SK-N-SH (cell line): Measurements from ENCODE around the gene PLSCR3. TPM values are rescaled to one million over a fixed set of nuclear protein-coding genes. Genes with fewer than 3 reads are reported as not detected.
A peak's percentile ranks its signal among the peaks of the same experiment; 100 is the strongest.

Experiments
- EP300 ChIP-seq, 2 experiments: IDR thresholded peaks; 2 replicates each; pipeline versions ENCODE4 v1.4.0 to v1.6.1; 2012; ENCODE audit warnings: borderline replicate concordance in 1 of 2, low read depth in 1 of 2, low read length in 1 of 2
- EZH2phosphoT487 ChIP-seq: fragments of 200-600 bp; sonication (generic); IDR thresholded peaks from 2 replicates; pipeline ENCODE4 v1.6.1; 2017; ENCODE audit warnings: low read depth, mixed run types, mild to moderate bottlenecking, antibody characterized with exemption, moderate library complexity, borderline replicate concordance
- FOSL2 ChIP-seq: IDR thresholded peaks from 2 replicates; pipeline ENCODE4 v1.4.0; 2012; ENCODE audit warnings: low read depth, mild to moderate bottlenecking, moderate library complexity, borderline replicate concordance
- FOXJ3 ChIP-seq: sonication (generic); formaldehyde crosslinking; IDR thresholded peaks from 2 replicates; pipeline ENCODE4 v1.5.1; 2020; ENCODE audit warnings: mild to moderate bottlenecking, missing genetic modification reagents
- GATA2 ChIP-seq: sonication (generic); formaldehyde crosslinking; IDR thresholded peaks from 2 replicates; pipeline ENCODE4 v1.5.0; 2020; ENCODE audit warnings: mild to moderate bottlenecking, missing genetic modification reagents
- MEF2A ChIP-seq: IDR thresholded peaks from 2 replicates; pipeline ENCODE4 v1.4.0; 2012; ENCODE audit warnings: low read depth, borderline replicate concordance
- NFIC ChIP-seq: IDR thresholded peaks from 2 replicates; pipeline ENCODE4 v1.4.0; 2012; ENCODE audit warnings: borderline replicate concordance
- RCOR1 ChIP-seq: fragments of 150-350 bp; IDR thresholded peaks from 2 replicates; pipeline ENCODE4 v1.6.1; 2017; ENCODE audit warnings: antibody characterized with exemption, low read length
- RXRA ChIP-seq: IDR thresholded peaks from 2 replicates; pipeline ENCODE4 v1.4.0; 2012; ENCODE audit warnings: low read depth, mild to moderate bottlenecking, borderline replicate concordance
- TCF12 ChIP-seq: IDR thresholded peaks from 2 replicates; pipeline ENCODE4 v1.4.0; 2012
- TEAD4 ChIP-seq: IDR thresholded peaks from 2 replicates; pipeline ENCODE4 v1.4.0; 2012; ENCODE audit warnings: mild to moderate bottlenecking, borderline replicate concordance; ENCODE audit not compliant: insufficient read depth
- YY1 ChIP-seq: IDR thresholded peaks from 2 replicates; pipeline ENCODE4 v1.4.0; 2012; ENCODE audit warnings: low read depth, mild to moderate bottlenecking
- polyA plus RNA-seq, 3 experiments: library from polyadenylated mRNA; depleted of rRNA; stranded (reverse); fragments of >200 nt; gene quantifications; 2 replicates each; pipeline ENCODE4 v1.2.3, GENCODE V29; 2012
- TF ChIP-seq, protein P1 (sequence below): IDR thresholded peaks from 2 replicates; pipeline ENCODE4 v1.4.0; 2012; ENCODE audit warnings: low read depth, borderline replicate concordance
- TF ChIP-seq, protein P2 (sequence below): fragments of 150-350 bp; IDR thresholded peaks from 2 replicates; pipeline ENCODE4 v1.6.1; 2017; ENCODE audit warnings: antibody characterized with exemption, low read length, low read depth, borderline replicate concordance
- TF ChIP-seq, protein P3 (sequence below): IDR thresholded peaks from 2 replicates; pipeline ENCODE4 v1.6.1; 2012; ENCODE audit warnings: mild to moderate bottlenecking, low read depth, low read length, moderate library complexity
- TF ChIP-seq, protein P4 (sequence below): IDR thresholded peaks from 2 replicates; pipeline ENCODE4 v1.4.0; 2012; ENCODE audit warnings: low read depth, borderline replicate concordance

Gene PLSCR3
- polyA plus RNA-seq, 1 of the 3 experiments (the other 2 are of a cell fraction) = 95.0 TPM

DNA sequence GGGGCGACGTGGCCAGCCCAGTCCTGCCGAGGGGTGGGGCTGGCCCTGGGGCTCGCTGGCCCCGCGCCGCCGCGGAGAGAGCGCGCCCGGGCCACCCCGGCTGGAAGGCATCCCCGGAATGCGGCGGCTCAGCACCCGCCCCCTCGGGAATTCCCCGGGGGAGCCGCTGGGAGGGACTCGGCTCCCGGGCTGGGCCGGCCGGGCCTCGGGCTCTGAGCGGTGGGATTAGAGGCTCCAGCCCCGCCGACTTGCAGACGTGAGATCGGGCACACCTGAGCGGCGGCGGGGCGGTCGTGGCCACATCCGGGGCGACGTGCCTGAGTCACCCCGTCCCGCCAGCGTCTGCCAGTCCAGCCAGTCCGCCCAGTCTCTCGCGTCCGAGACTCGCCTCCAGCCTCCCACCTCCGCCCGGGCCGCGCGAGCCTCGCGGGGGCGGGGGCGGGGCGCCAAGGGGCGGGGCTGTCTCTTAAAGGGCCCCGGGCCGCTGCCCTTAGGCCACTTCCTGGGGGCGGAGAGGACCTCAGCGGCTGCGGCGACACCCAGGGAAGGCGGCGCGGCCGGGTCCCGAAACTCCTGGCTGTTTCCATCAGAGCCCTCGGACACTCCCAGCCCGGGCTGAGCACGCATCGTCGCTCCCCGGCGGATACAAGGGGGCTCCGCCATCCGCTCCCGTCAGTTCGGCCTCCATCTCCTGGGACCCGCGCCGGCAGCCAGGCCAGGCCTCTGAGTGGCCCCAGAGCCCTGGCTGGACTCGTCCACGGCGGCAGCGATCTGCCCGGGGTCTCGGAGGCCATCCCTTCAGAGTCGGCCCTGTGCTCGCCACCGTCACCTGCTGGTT is 42.4 kb downstream of the PLSCR3 start, which contains the start of gene KCTD11 (continued):
- TF ChIP-seq, protein P1, sequence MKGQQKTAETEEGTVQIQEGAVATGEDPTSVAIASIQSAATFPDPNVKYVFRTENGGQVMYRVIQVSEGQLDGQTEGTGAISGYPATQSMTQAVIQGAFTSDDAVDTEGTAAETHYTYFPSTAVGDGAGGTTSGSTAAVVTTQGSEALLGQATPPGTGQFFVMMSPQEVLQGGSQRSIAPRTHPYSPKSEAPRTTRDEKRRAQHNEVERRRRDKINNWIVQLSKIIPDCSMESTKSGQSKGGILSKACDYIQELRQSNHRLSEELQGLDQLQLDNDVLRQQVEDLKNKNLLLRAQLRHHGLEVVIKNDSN = 0 out of 2 replicates have a peak, but pooled peaks have one; percentile 2
- TF ChIP-seq GATA2 (CRISPR knock-in tag) (no peak), MEF2A (no peak), EZH2phosphoT487 (no peak), TCF12 (peak; percentile 11; the same call in 1 of the 2 replicates), YY1 (0 out of 2 replicates have a peak, but pooled peaks have one; percentile 20), FOXJ3 (CRISPR knock-in tag) (no peak), TEAD4 (peak; percentile 97), FOSL2 (no peak), NFIC (no peak), RCOR1 (no peak), EP300 (IDR thresholded peaks at IDR 0.05; ENCODE audit: borderline replicate concordance in 1 of 2, low read depth in 1 of 2, low read length in 1 of 2) (peak in 1 of 2 experiments; percentile 14; a peak in 1 of 4 replicates), RXRA (peak; percentile 57; the same call in 1 of the 2 replicates)
- TF ChIP-seq, protein P2, sequence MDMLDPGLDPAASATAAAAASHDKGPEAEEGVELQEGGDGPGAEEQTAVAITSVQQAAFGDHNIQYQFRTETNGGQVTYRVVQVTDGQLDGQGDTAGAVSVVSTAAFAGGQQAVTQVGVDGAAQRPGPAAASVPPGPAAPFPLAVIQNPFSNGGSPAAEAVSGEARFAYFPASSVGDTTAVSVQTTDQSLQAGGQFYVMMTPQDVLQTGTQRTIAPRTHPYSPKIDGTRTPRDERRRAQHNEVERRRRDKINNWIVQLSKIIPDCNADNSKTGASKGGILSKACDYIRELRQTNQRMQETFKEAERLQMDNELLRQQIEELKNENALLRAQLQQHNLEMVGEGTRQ = no peak
- TF ChIP-seq, protein P3, sequence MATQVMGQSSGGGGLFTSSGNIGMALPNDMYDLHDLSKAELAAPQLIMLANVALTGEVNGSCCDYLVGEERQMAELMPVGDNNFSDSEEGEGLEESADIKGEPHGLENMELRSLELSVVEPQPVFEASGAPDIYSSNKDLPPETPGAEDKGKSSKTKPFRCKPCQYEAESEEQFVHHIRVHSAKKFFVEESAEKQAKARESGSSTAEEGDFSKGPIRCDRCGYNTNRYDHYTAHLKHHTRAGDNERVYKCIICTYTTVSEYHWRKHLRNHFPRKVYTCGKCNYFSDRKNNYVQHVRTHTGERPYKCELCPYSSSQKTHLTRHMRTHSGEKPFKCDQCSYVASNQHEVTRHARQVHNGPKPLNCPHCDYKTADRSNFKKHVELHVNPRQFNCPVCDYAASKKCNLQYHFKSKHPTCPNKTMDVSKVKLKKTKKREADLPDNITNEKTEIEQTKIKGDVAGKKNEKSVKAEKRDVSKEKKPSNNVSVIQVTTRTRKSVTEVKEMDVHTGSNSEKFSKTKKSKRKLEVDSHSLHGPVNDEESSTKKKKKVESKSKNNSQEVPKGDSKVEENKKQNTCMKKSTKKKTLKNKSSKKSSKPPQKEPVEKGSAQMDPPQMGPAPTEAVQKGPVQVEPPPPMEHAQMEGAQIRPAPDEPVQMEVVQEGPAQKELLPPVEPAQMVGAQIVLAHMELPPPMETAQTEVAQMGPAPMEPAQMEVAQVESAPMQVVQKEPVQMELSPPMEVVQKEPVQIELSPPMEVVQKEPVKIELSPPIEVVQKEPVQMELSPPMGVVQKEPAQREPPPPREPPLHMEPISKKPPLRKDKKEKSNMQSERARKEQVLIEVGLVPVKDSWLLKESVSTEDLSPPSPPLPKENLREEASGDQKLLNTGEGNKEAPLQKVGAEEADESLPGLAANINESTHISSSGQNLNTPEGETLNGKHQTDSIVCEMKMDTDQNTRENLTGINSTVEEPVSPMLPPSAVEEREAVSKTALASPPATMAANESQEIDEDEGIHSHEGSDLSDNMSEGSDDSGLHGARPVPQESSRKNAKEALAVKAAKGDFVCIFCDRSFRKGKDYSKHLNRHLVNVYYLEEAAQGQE = no peak
- TF ChIP-seq, protein P4, sequence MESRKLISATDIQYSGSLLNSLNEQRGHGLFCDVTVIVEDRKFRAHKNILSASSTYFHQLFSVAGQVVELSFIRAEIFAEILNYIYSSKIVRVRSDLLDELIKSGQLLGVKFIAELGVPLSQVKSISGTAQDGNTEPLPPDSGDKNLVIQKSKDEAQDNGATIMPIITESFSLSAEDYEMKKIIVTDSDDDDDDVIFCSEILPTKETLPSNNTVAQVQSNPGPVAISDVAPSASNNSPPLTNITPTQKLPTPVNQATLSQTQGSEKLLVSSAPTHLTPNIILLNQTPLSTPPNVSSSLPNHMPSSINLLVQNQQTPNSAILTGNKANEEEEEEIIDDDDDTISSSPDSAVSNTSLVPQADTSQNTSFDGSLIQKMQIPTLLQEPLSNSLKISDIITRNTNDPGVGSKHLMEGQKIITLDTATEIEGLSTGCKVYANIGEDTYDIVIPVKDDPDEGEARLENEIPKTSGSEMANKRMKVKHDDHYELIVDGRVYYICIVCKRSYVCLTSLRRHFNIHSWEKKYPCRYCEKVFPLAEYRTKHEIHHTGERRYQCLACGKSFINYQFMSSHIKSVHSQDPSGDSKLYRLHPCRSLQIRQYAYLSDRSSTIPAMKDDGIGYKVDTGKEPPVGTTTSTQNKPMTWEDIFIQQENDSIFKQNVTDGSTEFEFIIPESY = 0 out of 2 replicates have a peak, but pooled peaks have one; percentile 11
